Measurements from ENCODE around the gene MIF. TPM values are rescaled to one million over a fixed set of nuclear protein-coding genes. Genes with fewer than 3 reads are reported as not detected.

The MIF gene
- total and polyA plus RNA-seq, 2 experiments from 2014 or later: 335 to 2,233 TPM

GRCh38 chr22:23847310-23847920 lies 46.8 kb upstream of the MIF start:
- in situ Hi-C loops (cut with MboI): no loop called here
- Histone ChIP-seq H3K4me3 (no peak overlapping the region), H3K4me2 (ENCODE audit: unreplicated experiment) (no peak overlapping the region), H3K79me2 (ENCODE audit: insufficient read depth) (no peaks in the 10 kb centered on the region), H3K27ac (no peak overlapping the region), H3K4me1 (ENCODE audit: insufficient read depth) (no peaks in the 10 kb centered on the region; the same call in 1 of the 2 replicates), H3K9ac (no peak overlapping the region), H3K9me2 (ENCODE audit: insufficient read depth) (no peaks in the 10 kb centered on the region), H2AFZ (no peak overlapping the region), H4K20me1 (ENCODE audit: insufficient read depth) (no peaks in the 10 kb centered on the region), H3K27me3 (replicated peaks; ENCODE audit: insufficient read depth) (no peaks in the 10 kb centered on the region), H3K9me3 (ENCODE audit: low read depth) (no peaks in the 10 kb centered on the region), H3K36me3 (ENCODE audit: low read depth) (no peaks in the 10 kb centered on the region), H3F3A (ENCODE audit: insufficient read depth) (no peaks in the 10 kb centered on the region)
- no peak for TF ChIP-seq EZH2 (IDR thresholded peaks at IDR 0.05; ENCODE audit: insufficient read depth, poor library complexity, severe bottlenecking)
- no peak for TF ChIP-seq EZH2phosphoT487 (IDR thresholded peaks at IDR 0.05; ENCODE audit: insufficient read depth, low read depth)
- 84 to 86% methylated on average over 17 to 18 of the region's 18 CpGs for WGBS, 2 experiments (ENCODE audit: low coverage in 1 of 2, low lambda C conversion rate in 2 of 2, missing lambda C conversion rate in 2 of 2)
- DNase-seq: no peak

GRCh38 chr22:23847991-23848864 lies 46.0 kb upstream of the MIF start:
- DNase-seq: no peak
- 76 to 80% methylated on average over 22 to 24 of the region's 24 CpGs for WGBS, 2 experiments (ENCODE audit: low coverage in 1 of 2, low lambda C conversion rate in 2 of 2, missing lambda C conversion rate in 2 of 2)
- TF ChIP-seq EZH2 (IDR thresholded peaks at IDR 0.05; ENCODE audit: insufficient read depth, poor library complexity, severe bottlenecking) (no peak), EZH2phosphoT487 (IDR thresholded peaks at IDR 0.05; ENCODE audit: insufficient read depth, low read depth) (no peak)
- Histone ChIP-seq H2AFZ (no peak overlapping the region), H3K4me3 (no peak overlapping the region), H3K4me2 (ENCODE audit: unreplicated experiment) (no peak overlapping the region), H3K9me2 (ENCODE audit: insufficient read depth) (no peaks in the 10 kb centered on the region), H3F3A (ENCODE audit: insufficient read depth) (no peaks in the 10 kb centered on the region), H3K79me2 (ENCODE audit: insufficient read depth) (no peaks in the 10 kb centered on the region), H3K27me3 (replicated peaks; ENCODE audit: insufficient read depth) (no peaks in the 10 kb centered on the region), H3K9me3 (ENCODE audit: low read depth) (no peaks in the 10 kb centered on the region), H3K36me3 (ENCODE audit: low read depth) (no peaks in the 10 kb centered on the region), H4K20me1 (ENCODE audit: insufficient read depth) (no peaks in the 10 kb centered on the region), H3K9ac (no peak overlapping the region), H3K27ac (no peak overlapping the region), H3K4me1 (ENCODE audit: insufficient read depth) (no peaks in the 10 kb centered on the region; the same call in 1 of the 2 replicates)
- in situ Hi-C loops (cut with MboI): no loop called here

- Histone ChIP-seq H3K9me3 (ENCODE audit: low read depth) (no peaks in the 10 kb centered on the region), H3K79me2 (ENCODE audit: insufficient read depth) (no peaks in the 10 kb centered on the region), H4K20me1 (ENCODE audit: insufficient read depth) (no peaks in the 10 kb centered on the region), H3K4me2 (ENCODE audit: unreplicated experiment) (peak overlapping the region; percentile 50), H3F3A (ENCODE audit: insufficient read depth) (no peaks in the 10 kb centered on the region), H3K36me3 (ENCODE audit: low read depth) (no peaks in the 10 kb centered on the region), H3K9me2 (ENCODE audit: insufficient read depth) (no peaks in the 10 kb centered on the region), H3K9ac (no peak overlapping the region), H3K4me3 (0 out of 2 replicates have a peak overlapping the region, but pooled peaks have one; percentile 28), H3K27me3 (replicated peaks; ENCODE audit: insufficient read depth) (no peaks in the 10 kb centered on the region), H3K4me1 (ENCODE audit: insufficient read depth) (no peaks in the 10 kb centered on the region; the same call in 1 of the 2 replicates), H3K27ac (no peak overlapping the region), H2AFZ (no peak overlapping the region)
- DNase-seq: peak; percentile 86
- no peak for TF ChIP-seq EZH2 (IDR thresholded peaks at IDR 0.05; ENCODE audit: insufficient read depth, poor library complexity, severe bottlenecking)
- in situ Hi-C loops (cut with MboI): no loop called here
- 20 to 23% methylated on average over 50 to 61 of the region's 62 CpGs for WGBS, 2 experiments (ENCODE audit: low coverage in 1 of 2, low lambda C conversion rate in 2 of 2, missing lambda C conversion rate in 2 of 2)
These were observed 44.9 kb upstream of the MIF start for GRCh38 chr22:23849009-23850006.

- Histone ChIP-seq H3K27me3 (replicated peaks; ENCODE audit: insufficient read depth) (no peaks in the 10 kb centered on the region), H2AFZ (no peak overlapping the region), H3K4me2 (ENCODE audit: unreplicated experiment) (peak overlapping the region; percentile 50), H3F3A (ENCODE audit: insufficient read depth) (no peaks in the 10 kb centered on the region), H3K9me2 (ENCODE audit: insufficient read depth) (no peaks in the 10 kb centered on the region), H3K4me3 (no peak overlapping the region), H3K27ac (no peak overlapping the region), H3K9me3 (ENCODE audit: low read depth) (no peaks in the 10 kb centered on the region), H3K4me1 (ENCODE audit: insufficient read depth) (no peaks in the 10 kb centered on the region; the same call in 1 of the 2 replicates), H3K79me2 (ENCODE audit: insufficient read depth) (no peaks in the 10 kb centered on the region), H4K20me1 (ENCODE audit: insufficient read depth) (no peaks in the 10 kb centered on the region), H3K36me3 (ENCODE audit: low read depth) (no peaks in the 10 kb centered on the region), H3K9ac (no peak overlapping the region)
- in situ Hi-C loops (cut with MboI): no loop called here
- no peak for TF ChIP-seq EZH2phosphoT487 (IDR thresholded peaks at IDR 0.05; ENCODE audit: insufficient read depth, low read depth)
- no peak for TF ChIP-seq EZH2 (IDR thresholded peaks at IDR 0.05; ENCODE audit: insufficient read depth, poor library complexity, severe bottlenecking)
- no peak for DNase-seq
- 78 to 82% methylated on average over 16 of the region's 16 CpGs for WGBS, 2 experiments (ENCODE audit: low coverage in 1 of 2, low lambda C conversion rate in 2 of 2, missing lambda C conversion rate in 2 of 2)
These were observed 44.0 kb upstream of the MIF start for GRCh38 chr22:23850136-23850611.

Data from GM23248 (cell line).